GM21367 (cell line): ENCODE data around the gene ANKRD11.
"Not testable (repeated sequence)": the region's sequence is repeated elsewhere in the genome, so short reads cannot be mapped to it uniquely, and the experiment has no call there.

Experiments used
- ATAC-seq: cut with Tn5 transposase; IDR thresholded peaks from one replicate; pipeline ENCODE4 v1.9.1; 2021; ENCODE audit not compliant: unreplicated experiment

ANKRD11 gene

DNA sequence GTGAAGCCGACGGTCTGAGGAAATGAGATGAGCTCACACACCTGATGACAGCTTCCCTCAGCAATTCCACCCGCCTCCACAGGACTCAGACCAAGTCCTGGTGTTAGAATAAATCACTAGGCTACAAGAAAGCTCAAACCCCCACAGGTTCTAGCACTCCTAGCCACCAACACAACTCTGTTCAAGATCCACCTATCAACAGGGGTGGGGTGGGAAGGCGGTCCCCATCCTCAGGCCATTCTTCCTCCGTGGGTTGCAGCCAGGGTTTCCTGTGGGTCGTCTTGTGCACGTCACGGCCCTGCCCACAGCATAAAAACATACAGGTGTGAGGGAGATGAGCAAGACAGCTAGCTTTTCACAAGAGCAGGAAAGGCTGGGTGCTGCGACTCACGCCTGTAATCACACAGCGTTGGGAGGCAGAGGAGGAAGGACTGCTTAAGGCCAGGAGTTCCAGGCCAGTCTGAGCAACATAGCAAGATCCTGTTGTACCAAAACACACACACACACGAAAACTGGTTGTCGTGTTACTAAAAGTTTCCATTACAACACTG is 81.1 kb downstream of the ANKRD11 start:
- no peak for ATAC-seq

DNA sequence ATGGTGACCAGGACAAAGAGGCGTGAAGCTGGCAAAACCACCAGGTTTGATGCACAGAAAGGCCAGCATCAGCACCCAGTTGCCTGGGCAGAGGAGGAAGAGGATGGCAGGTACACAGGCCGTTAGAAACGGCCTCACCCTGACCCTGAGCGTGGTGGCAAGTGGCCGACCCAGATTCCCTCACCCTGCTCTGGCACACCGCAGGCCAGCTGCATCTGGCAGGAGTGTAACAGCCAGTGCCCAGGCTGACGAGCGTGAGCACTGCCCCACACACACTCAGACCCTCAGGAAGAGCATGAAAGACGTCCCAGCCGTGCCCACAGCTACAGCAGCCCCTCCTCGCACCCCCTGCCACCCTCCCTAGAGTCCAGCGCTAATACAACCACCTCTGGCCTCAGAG is 82.0 kb downstream of the ANKRD11 start:
- ATAC-seq: no peak

DNA sequence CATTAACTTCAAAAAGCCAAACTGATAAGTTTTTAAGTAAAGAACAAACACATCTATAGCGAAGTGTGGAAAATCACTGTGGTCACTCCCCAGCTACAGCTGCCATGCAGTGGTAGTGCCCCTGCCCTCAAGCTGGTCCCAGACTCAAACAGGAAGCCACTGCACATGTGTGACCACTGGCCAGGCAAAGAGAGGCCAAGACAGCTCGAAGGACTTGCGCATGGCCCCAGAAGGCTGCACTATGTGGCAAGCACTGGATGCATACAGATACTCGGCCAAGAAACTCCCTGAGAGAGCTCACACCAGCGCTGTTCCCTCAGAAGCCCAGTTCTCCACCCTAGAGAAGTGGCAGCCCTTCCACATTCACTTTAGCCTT is 82.4 kb downstream of the ANKRD11 start:
- no peak for ATAC-seq

DNA sequence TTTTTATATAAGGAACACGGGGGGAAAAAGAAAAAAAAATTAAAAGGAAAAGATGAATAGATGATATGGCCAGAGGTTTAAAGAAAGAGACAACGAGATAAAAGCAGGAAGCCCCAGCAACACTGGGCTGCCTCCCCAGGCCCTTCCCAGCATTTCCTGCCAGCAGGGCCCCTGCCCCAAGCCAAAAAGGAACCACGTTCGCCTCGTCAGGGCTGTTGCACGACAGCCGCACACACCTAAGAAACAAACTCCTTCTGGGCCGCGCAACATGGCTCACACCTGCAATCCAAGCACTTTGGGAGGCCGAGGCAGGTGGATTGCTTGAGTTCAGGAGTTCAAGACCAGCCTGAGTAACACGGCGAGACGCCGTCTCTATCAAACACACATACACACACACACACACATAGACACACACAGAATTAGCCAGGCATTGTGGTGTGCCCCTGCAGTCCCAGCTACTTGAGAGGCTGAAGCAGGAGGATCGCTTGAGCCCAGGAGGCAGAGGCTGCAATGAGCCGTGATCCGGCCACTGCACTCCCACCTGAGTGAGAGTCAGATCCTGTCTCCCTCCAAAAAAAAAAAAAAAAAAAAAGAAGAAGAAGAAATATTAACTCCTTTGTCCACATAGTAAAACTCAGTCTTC is 83.0 kb downstream of the ANKRD11 start:
- ATAC-seq: no peak

DNA sequence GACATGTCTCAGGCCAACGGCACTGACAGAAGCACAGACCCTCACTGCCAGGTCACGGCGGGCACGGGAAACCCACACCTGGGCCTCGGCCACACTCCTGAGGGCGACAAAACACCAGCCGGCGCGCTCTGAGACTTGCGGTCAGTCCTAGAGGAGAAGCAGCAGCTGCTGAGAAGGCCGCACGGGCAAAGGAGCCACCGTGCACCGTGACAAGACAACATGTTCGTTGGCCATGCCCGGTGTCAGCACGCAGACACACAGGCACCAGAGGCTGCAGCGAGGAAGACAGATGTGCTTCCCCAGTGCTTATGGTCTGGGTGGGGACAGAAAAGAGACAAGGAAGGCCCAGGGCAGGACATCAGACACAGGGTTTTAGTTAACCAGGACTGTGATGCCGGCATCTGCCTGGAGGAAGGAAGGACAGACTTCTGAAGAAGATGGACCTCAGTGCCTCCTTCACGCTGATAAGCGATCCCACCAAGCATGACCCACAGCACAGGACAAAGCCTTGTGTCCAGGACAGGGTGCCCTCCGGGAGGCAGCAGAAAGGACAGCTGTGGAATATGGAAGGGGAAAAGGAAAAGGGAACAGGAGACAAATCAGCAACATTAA is 84.0 kb downstream of the ANKRD11 start:
- no peak for ATAC-seq

DNA sequence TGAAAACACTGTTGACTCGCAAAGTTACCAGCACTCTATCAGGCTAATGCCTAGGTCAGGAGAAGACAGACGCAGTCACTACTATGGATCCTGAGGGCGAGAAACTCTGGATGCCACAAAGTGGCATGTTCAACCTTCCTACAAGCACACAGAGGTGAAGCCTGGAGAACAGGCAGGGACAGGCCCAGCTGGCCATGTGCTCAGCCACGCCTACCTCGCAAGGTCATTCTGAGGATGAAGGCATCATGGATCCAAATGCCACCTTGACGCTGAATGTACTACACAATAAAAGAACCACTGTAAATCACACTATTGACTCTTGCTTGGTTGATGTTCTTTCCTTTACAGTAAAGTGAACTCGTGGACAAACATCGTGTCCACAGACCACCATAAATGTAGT is 85.8 kb downstream of the ANKRD11 start:
- no peak for ATAC-seq

DNA sequence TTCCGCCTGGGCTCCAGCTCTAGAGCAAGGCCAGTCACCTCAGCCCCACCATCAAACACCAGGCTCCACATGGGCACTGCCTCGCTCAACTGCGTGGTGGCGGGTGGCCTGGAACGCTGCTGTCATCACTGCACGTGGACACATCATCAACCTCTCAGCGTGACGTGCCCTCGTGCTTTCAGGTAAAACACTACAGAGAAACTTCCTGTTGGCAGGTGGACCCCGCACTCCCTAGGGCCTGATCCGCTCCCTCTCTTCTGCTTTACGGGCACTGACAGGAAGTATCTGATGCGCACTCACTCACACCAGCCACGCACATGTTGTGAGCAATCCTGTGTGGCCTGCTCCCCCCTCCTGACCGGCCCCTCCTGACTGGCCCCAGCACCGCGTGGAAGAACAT is 87.4 kb downstream of the ANKRD11 start:
- no peak for ATAC-seq

DNA sequence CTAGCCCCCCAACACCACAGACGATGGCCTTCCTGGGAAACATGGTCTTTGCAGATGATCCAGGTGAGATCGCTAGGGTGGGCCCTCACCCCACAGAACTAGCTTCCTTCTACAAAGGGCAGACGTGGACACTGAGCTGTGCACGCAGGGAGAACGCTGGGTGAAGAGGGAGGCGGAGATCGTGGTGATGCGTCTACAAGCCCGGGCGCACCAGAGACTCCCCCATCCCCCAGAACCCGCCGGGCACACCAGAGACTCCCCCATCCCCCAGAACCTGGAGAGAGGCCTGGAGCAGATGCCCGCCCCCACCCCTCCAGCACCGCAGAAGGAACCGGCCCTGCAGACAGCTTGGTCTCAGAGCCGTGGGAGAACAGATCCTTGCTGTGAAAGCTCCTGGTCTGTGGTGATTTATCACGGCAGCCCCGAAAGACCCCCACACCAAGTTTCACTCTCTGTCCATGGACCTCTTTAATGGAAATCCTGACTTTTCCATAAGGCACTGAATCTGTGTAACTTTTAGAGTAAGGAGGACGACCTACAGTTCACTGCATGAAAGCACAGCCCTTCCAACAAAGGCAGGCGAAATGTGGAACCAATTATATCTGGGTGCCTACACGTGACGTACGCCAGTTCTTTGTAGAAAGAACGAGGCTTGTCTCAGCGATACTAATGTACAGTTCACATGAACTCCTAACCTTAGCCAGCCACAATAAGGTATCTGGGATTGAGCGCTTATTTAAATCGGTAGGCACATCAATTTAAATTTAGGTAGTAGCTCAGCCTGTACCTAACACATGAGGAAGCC is 88.5 kb downstream of the ANKRD11 start:
- no peak for ATAC-seq

DNA sequence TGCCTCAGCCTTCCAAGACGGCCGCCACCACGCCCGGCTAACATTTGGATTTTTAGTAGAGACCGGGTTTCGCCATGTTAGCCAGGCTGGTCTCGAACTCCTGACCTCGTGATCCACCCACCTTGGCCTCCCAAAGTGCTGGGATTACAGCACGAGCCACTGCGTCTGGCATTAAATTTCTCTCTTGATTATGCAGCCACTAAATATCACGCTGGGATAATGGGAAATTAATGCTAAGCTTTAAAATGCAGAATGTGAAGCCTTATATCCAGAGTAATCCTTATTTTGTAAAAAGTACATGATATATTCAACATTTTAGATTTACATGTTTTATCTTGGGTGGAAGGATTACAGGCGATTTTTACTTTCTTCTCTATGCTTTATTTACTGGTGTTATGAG is 89.2 kb downstream of the ANKRD11 start:
- no peak for ATAC-seq

DNA sequence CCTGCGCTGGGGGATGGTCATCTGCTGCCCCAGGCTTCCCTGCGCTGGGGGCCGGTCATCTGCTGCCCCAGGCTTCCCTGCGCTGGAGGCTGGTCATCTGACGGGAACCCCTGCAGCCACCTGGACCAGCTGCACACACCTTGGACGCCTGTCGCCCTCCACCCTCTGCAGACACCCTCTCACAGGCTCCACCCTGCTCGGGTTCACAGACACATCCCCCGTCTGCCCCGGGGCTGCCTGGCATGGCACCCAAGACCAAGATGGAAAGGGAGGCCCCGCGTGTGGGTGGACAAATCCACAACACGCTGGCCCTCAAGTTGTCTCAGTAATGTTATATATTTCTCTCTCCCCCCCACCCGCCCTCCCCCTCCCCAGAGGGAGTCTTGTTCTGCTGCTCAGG is 89.6 kb downstream of the ANKRD11 start:
- no peak for ATAC-seq

DNA sequence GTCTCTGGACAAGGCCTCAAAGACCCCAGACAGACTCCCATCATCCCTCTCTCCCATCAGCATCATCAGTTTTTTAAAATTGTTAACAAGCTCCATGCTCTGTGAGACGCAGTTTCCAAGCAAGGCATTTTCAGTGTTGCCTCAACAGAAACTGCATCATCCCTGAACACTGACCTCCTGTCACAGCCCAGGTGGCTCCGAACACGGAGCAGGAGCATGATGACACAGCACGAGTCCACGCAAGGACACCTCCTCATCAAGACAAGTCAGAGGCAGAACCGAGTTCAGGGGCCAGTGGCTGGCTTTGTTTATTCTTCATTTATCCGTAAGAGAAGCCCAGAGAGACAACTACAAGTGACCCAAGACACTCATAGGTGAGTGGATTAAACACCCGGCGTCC is 91.4 kb downstream of the ANKRD11 start:
- ATAC-seq: no peak

DNA sequence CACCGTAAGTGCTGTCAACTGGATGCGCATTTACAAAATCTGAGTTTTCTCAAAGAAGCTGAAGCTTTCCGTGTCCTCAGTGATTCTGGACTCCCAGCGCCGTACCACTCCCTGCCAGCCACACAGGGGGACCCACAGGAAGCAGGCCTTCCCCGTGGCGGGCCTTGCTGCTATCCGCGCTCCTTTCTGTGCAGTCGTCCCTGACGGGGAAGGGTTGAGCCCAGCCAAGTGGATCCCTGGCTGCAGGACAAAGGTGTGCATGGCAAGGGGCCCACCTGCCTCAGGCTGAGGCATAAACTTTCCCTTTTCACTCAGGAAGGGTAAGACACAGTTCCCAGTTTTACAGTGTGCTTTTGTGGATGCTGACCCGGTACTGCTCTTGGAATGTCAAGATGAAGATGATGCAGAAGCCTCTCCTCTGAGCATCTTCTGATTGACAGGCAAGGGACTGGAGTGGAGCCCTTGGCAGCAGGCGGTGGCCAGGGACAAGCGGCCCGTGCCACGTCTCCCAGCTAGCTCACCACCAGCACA is 93.0 kb downstream of the ANKRD11 start:
- no peak for ATAC-seq

DNA sequence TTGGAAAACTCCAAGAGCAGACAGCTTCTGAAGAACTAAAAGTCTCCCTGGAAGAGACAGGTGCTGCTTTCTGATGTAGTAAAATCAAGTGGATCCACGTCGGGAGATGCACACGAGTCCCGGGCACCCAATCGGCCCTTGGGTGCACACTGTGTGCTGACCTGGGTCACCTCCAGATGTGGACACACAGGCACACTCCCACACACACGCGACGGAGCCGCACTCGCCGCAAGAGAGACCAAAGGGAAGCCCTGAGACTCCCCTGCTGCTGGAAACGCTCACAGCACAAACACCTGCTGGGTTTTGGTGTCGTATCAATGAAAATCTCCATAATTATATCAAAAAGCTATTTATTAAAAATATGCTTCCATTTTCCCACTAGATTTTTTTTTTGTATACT is 94.2 kb downstream of the ANKRD11 start:
- no peak for ATAC-seq

DNA sequence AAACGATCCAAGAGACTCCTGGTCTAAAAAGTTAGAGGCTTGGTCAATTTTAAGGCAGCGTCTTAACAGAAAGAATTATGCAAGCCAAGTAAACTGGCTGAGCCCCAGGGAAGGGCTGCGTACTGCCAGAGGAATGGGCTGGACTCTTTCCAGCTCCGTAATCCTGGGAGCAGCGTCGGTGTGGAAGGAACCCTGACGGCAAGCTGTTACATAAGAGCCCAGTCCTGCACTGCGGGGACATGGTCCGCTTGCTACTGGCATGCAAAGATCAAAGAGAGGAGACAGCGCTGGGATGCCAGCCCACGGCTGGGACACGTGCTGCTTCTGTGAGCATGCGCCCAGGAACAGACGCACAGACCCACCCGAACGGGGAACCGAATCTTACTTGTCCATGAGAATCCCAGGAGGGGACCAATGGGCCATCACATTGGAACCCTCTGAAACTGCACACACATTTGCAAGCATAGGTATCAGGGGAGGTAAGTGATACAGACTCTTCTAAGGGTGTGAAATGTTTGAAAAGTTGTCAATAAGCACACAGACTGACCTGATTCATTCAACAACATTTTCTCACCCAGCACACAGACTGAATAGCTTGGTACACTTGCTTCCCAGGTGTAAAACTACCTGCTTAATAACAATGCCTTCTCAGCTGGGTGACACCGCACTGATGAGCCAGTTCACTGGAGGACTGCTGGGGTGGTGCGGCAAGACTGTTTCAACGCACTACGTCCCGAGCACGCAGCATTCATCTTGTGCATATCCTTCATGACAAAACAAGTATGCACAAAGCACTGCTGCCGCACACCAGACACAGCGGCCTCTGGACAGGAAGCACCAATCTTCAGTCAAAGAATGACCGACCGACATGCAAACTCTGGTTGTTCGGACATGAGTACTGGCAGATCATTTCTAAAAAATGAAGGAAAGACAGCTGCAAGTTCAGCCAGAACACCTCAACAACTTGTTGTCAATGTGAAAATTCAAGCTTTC is 94.9 kb downstream of the ANKRD11 start:
- ATAC-seq: no peak

DNA sequence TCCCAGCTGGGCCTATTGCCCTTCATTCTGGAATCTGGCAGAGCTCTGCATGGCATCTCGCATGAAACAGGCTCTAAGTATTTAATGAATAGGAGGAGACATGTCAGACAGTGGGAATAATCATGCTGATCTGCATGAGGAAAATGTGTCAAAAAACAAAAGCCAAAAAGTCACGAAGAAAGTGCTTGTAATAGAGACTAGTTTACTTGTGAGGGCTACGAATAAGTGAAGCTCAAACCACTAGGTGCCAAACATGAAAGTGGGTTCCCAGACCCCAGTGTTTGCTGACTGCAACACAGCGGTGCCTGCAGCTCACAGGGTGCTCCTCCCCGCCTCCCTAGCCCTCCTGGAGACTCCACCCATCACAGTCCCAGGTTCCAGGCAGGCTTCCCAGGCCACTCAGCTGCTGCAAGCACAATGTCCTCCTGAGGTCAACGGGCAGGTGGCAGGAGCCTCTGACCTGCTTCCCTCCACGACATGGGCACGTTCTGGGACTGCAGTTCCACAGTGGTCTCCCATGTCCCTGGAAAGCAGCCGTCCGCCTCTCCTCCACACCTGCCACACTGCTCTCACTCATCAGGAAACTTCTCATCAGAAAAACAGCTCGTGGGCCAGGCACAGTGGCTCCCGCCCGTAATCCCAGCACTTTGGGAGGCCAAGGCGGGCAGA is 96.5 kb downstream of the ANKRD11 start:
- ATAC-seq: no peak

DNA sequence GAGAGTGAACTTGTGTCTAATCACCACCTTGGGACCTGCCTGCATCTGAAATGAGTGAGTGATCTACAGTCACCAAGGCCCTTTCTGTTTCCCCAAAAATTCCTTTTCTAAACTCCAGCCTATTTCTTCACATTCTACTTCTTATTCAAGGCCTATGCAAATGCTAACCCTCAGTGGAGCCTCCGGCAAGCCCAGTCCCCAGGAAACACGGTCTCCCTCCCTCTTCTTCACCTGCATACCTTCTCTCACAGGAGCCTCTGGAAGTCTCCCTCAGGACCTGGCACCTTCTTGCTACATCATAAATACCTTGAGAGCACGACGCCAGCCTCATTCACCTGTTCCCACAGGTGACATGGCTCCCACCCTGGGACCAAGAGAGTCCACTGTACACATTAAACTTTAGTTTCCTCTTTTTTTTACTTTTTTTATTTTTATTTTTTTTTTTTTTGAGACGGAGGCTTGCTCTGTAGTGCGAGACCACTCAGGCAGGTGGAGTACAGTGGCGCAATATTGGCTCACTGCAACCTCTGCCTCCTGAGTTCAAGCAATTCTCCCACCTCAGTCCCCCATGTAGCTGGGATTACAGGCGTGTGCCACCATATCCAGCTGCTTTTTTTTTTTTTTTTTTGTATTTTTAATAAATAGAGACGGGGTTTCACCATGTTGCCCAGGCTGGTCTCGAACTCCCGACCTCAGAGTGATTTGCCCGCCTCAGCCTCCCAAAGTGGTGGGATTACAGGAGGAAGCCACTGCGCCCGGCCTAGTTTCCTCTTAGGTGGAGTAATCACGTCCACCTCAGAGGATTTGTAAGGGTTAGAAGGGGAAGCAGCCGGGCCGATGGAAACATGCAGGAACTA is 97.3 kb downstream of the ANKRD11 start:
- no peak for ATAC-seq

DNA sequence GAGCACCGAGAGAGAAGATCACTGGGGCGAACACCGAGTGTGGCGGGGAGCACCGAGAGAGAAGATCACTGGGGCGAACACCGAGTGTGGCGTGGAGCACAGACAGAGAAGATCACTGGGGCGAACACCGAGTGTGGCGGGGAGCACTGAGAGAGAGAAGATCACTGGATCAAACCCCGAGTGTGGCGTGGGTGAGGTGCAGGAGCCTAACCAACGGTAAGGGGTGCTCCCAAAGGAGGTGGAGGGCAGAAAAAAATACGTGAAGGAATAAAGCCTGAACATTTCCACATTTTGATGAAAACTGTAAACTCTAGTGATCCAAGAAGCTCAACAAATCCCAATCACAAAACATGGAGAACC is 100.2 kb downstream of the ANKRD11 start:
- ATAC-seq: not testable (repeated sequence)

DNA sequence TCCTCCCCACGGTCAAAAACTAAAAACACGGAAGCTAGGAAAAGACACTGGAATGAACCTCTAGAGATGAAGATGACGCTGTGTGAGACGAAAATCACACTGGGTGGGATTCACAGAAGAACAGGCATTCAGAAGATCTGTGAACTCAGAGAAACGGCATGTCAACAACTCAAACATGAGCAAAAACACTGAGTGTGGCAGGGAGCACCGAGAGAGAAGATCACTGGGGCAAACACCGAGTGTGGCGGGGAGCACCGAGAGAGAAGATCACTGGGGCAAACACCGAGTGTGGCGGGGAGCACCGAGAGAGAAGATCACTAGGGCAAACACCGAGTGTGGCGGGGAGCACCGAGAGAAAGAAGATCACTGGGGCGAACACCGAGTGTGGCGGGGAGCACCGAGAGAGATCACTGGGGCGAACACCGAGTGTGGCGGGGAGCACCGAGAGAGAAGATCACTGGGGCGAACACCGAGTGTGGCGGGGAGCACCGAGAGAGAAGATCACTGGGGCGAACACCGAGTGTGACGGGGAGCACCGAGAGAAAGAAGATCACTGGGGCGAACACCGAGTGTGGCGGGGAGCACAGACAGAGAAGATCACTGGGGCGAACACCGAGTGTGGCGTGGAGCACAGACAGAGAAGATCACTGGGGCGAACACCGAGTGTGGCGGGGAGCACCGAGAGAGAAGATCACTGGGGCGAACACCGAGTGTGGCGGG is 100.7 kb downstream of the ANKRD11 start:
- not testable (repeated sequence) for ATAC-seq

DNA sequence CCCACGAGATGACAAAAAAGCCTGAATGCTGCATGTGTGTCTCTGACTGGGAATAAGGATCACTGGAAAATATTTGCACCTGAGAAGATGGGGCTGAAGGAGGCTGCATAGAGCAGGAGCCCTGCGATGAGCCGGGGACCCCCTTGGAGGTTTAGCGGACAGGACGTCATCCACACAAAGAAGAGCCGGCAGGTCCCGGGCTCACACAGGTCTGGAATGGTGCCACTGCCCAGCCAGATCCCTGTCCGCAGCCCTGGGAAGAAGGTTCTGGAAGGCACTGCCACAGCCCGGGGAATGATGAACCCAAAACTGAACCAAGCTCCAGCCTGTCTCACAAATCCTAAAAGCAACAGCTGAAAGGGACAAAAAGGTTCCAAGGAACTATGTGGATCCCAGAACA is 101.8 kb downstream of the ANKRD11 start:
- no peak for ATAC-seq
